Measurements from ENCODE around the gene OGG1. TPM values are rescaled to one million over a fixed set of nuclear protein-coding genes. Genes with fewer than 3 reads are reported as not detected.

Gene OGG1
- total RNA-seq, 2 donors from 2014 or later = 10.8 to 12.2 TPM

DNA sequence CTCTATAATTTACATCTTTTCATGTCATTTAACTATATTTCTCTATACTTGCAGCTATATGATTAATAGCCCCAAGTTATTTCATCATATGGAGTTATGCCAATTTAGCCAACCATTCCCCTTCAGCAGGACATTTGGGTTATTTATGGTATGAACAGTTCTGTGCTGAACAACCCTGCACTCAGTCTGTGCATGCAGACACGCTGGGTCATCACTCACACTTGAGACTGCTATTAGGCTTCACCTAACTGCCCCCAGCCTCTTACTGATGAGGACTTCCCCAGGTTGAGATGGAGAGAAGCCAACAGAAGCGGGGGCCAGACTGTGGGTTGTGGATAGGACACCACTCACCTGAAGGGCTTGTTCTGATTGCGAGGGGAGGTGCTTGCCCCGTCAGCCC lies 35.2 kb downstream of the OGG1 start:
- Histone ChIP-seq H3K4me1 (no peaks in the 10 kb centered on the region), H3K27ac (no peak overlapping the region), H3K9me3 (no peaks in the 10 kb centered on the region), H3K36me3 (peaks cover 75% of the 10 kb centered on the region), H3K27me3 (no peaks in the 10 kb centered on the region), H3K4me3 (no peak overlapping the region)
- TF ChIP-seq, protein P1, sequence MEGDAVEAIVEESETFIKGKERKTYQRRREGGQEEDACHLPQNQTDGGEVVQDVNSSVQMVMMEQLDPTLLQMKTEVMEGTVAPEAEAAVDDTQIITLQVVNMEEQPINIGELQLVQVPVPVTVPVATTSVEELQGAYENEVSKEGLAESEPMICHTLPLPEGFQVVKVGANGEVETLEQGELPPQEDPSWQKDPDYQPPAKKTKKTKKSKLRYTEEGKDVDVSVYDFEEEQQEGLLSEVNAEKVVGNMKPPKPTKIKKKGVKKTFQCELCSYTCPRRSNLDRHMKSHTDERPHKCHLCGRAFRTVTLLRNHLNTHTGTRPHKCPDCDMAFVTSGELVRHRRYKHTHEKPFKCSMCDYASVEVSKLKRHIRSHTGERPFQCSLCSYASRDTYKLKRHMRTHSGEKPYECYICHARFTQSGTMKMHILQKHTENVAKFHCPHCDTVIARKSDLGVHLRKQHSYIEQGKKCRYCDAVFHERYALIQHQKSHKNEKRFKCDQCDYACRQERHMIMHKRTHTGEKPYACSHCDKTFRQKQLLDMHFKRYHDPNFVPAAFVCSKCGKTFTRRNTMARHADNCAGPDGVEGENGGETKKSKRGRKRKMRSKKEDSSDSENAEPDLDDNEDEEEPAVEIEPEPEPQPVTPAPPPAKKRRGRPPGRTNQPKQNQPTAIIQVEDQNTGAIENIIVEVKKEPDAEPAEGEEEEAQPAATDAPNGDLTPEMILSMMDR (IDR thresholded peaks at IDR 0.05) = no peak
- no peak for DNase-seq (ENCODE audit: low spot score)

DNA sequence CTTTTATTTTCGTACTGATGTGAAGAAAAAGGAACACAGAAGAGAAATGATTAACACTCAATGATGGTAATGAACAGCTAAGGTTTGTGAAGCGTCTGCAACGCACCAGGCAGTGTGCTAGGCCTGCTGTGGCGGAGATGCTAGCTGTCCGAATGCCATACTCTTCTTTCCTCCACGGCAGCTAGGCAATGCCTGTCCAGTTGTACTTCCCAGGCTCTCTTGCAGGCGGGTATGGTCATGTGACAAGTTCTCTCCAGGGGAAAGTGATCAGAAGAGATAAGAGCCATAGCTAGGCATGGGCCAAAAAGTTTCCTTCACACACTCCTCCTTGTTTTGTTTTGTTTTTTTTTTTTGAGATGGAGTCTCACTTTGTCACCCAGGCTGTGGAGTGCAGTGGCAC lies 35.9 kb downstream of the OGG1 start:
- Histone ChIP-seq H3K4me1 (peaks cover 0 to under 1% of the 10 kb centered on the region in 2 donors), H3K36me3 (peaks cover 73% of the 10 kb centered on the region), H3K27me3 (no peaks in the 10 kb centered on the region), H3K4me3 (no peak overlapping the region), H3K27ac (no peak overlapping the region), H3K9me3 (no peaks in the 10 kb centered on the region)
- TF ChIP-seq, protein P1 (IDR thresholded peaks at IDR 0.05) = no peak
- DNase-seq (ENCODE audit: low spot score) = no peak

DNA sequence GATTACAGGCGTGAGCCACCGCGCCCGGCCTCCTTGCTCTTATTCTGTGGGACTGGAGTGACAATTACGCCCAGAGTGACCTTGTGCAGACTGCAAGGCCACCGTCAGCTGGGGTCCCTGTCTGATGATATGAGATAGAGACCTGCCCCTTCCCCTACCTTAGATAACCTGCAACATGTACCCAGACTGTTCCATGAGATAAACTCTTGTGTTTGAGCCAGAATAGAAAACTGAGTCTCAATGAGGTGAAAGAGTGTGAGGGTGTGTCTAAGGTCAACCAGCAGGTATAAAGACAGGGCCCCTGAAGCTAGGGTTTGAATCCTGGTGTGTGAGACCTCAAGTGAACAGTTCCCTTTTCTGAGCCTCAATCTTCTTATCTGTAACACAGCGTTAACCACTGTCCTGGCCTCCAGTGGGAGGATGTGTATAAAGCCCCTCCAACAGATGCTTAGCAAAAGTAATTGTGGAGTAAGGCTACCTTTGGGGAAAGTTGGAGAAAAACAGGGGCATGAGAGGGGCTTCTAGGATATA lies 36.5 kb downstream of the OGG1 start:
- no peak for DNase-seq (ENCODE audit: low spot score)
- H3K9me3 ChIP-seq = no peaks in the 10 kb centered on the region
- H3K27me3 ChIP-seq = no peaks in the 10 kb centered on the region
- peaks cover 0 to 7% of the 10 kb centered on the region in 2 donors for H3K4me1 ChIP-seq
- peaks cover 69% of the 10 kb centered on the region for H3K36me3 ChIP-seq
- TF ChIP-seq, protein P1 (IDR thresholded peaks at IDR 0.05) = no peak
- no peak overlapping the region for H3K27ac ChIP-seq
- no peak overlapping the region for H3K4me3 ChIP-seq

DNA sequence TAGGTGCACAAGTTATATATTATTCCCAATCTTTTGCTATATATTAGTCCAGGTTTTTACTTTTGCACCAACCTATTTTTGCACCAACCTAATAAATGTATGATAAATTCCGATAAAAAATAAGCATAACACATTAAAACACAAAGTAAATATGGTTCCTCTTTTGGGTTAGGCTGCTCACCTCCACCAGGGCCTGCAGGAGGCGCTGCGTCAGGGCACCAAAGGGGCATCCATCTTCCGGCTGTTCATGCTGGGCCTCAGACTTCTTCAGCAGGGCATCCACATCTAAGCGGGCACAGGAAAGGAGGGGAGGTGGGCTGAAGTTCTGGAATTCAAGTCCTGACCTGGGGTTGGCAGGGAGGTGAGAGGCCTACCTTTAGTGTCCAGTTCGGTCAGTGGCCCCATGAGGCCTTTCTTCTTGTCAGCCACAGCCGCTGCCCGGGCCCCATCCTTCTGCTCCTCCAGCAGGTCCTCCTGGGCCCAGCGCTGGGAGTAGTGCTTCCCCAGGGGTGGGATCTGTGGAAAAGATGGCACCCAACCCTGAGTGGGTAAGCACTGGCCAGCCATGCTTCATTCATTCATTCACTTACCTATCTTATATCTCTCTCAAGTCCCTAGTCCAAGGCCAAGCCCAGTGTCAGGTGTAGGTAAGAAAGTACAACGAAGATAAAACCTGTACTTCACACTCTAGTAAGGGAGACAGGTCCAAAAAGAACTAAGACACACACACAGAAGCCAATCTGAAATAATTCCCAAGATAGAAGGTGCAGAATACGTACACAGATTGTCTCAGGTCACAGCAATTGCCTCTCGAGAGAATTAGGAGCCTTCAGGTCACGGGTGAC lies 37.3 kb downstream of the OGG1 start:
- no peaks in the 10 kb centered on the region for H3K9me3 ChIP-seq
- H3K4me3 ChIP-seq = no peak overlapping the region
- H3K27me3 ChIP-seq = no peaks in the 10 kb centered on the region
- no peak overlapping the region for H3K27ac ChIP-seq
- TF ChIP-seq, protein P1 (IDR thresholded peaks at IDR 0.05) = peak in 1 of 2 donors; percentile 11
- no peak for DNase-seq (ENCODE audit: low spot score)
- peaks cover 67% of the 10 kb centered on the region for H3K36me3 ChIP-seq
- H3K4me1 ChIP-seq = peaks cover 0 to 14% of the 10 kb centered on the region in 2 donors

DNA sequence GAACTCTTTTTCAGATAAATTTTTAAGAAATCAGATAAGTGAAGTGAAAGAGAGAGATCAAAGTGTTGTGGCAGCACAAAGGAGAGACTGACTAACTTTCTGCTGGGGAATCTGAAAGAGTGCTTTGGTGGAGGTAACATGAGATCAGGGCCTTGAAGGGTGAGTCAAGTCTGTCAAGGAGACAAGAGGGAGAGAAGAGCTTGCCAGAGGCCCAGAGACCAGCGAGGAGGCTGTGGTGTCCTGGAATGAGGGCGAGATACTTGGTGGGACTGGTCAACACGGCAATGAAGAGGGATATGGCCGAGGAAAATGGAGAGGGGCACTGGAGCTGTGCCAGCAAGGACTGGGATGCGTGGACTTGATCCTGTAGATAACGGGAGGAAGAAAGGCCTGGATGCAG lies 38.0 kb downstream of the OGG1 start:
- H3K27ac ChIP-seq = no peak overlapping the region
- H3K4me3 ChIP-seq = no peak overlapping the region
- DNase-seq (ENCODE audit: low spot score) = no peak
- TF ChIP-seq, protein P1 (IDR thresholded peaks at IDR 0.05) = no peak
- no peaks in the 10 kb centered on the region for H3K9me3 ChIP-seq
- H3K27me3 ChIP-seq = no peaks in the 10 kb centered on the region
- H3K4me1 ChIP-seq = peaks cover 0 to 14% of the 10 kb centered on the region in 2 donors
- peaks cover 61% of the 10 kb centered on the region for H3K36me3 ChIP-seq
